Keratinocyte (primary cell): ENCODE measurements around the gene PDE8A.
"Not testable (repeated sequence)": the region's sequence is repeated elsewhere in the genome, so short reads cannot be mapped to it uniquely, and the experiment has no call there.

Experiments
- CTCF ChIP-seq, 3 experiments: IDR thresholded peaks in 1 of 3; conservative IDR thresholded peaks in 1 of 3; optimal IDR thresholded peaks in 1 of 3; 2 replicates in 2 of 3; 3 replicates in 1 of 3; pipeline versions ENCODE3 to v1.5.1; 2011; ENCODE audit warnings: low read length in 3 of 3, mild to moderate bottlenecking in 3 of 3, moderate library complexity in 2 of 3, control low read depth in 1 of 3, inconsistent platforms in 1 of 3; ENCODE audit not compliant: insufficient read depth in 2 of 3; ENCODE audit errors: extremely low read depth in 1 of 3
- EZH2 ChIP-seq: IDR thresholded peaks from one replicate; pipeline ENCODE4 v1.6.1; 2012; ENCODE audit warnings: inconsistent platforms, mild to moderate bottlenecking, low read length, moderate library complexity

DNA sequence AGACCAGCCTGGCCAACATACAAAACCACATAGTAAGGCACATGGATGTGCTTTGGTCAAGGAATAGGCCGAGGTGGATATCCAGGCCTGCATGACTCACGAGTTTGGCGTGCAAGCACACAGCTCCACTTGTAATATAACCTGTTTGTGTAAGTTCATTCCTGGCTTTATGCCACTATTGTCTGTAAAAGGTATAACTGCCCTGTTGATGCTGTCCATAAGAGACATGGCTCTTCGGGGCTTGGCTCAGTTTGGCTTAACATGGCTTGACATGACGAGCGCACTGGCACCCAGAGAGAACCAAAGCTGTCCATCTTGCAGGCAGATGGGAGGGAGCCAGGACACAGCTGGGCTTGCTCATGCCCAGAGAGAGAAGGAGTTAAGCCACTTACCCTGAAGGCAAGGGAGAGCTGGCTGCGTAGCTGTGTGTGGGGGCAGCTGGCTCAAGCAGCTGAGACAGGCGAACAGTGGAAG lies 195.4 kb downstream of the PDE8A start:
- not testable (repeated sequence) for TF ChIP-seq CTCF (optimal IDR thresholded peaks at IDR 0.05 in 1 of 3, IDR thresholded peaks at IDR 0.05 in 1 of 3, conservative IDR thresholded peaks at IDR 0.05 in 1 of 3; ENCODE audit: extremely low read depth in 1 of 3, insufficient read depth in 2 of 3, low read length in 3 of 3); EZH2
